ENCODE results near the gene FRMD8. TPM values are rescaled to one million over a fixed set of nuclear protein-coding genes. Genes with fewer than 3 reads are reported as not detected.
A peak's percentile ranks its signal among the peaks of the same experiment; 100 is the strongest.

FRMD8 gene
- polyA plus RNA-seq, 3 donors, result 33.7 to 41.2 (median 35.4) TPM

DNA sequence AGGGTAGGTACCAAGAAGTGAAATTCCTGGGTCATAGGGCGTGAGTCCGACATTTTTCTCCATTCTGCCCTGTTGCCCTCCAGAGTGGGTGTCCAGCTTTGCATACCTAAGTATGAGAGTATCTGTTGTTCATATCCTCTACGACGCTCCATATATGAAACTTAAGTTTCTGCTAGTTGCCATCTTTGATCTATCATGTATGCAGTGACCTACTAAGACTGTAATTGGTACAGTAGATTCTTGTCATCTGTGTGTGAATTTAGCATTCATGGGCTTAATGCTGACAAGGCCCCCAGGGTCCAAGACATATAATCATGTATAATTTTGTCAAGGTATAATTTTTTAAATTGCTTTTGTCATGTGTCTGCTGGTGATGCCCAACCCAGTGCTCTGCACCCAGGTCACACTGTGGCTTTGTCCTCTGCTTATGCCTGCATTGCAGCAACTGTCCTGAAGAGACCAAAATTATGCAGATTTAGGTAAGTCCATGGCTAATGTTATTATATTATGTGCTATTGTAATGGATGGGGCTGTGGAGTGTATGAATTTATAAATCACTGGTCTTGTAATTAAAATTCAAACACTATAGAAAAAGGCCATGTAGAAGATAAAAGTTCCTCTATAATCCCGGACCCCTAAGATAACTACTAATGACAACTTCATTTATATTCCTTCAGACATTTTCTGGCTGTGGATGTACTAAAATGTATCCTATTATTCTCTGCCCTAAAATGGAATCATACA lies 48.4 kb downstream of the FRMD8 start:
- H3K36me3 ChIP-seq (replicated peaks in 1 of 2; ENCODE audit: control insufficient read depth in 1 of 2, insufficient read depth in 2 of 2, low read length in 2 of 2), result peaks cover 51 to 75% of the 10 kb centered on the region in 2 donors

DNA sequence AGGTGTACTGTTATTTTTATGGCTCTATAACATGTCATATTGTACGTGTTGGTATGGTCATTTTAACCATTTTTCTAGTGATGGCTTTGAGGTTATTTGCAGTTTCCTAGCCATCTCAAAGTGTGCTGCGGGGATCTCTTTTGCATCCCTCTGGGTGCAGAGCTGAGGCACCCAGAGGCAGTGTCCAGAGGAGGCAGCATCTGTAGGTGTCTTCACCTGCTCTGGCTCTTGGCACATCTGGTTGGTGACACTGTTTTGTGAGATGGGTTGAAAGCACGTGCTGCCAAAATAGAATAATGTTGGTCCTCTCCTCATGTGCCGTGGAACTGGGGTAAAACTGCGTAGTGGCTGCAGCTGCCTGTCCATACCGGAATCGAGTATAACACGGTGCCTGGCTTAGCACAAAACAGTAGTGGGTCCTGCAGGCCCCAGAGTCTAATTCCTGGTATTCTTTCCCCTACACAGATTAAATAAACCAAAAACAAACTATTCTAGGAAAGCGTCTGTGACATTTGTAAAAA lies 49.0 kb downstream of the FRMD8 start:
- no peak overlapping the region for H3K9ac ChIP-seq (ENCODE audit: insufficient read depth, low read length, poor library complexity, severe bottlenecking)
- H3K4me1 ChIP-seq (ENCODE audit: control insufficient read depth in 1 of 2, insufficient read depth in 2 of 2, low read length in 2 of 2), result peaks cover 51 to 93% of the 10 kb centered on the region in 2 donors
- no peak for DNase-seq
- peaks cover 83 to 87% of the 10 kb centered on the region in 2 donors for H3K36me3 Mint-ChIP-seq
- H3K9me3 ChIP-seq (replicated peaks in 1 of 2; ENCODE audit: control insufficient read depth in 1 of 2, insufficient read depth in 1 of 2, low read length in 2 of 2), result no peaks in the 10 kb centered on the region
- WGBS (ENCODE audit: insufficient coverage), result 97% methylated on average over 4 of the region's 9 CpGs
- peak overlapping the region in 1 of 2 donors; percentile 62 for H3K4me3 Mint-ChIP-seq
- no peaks in the 10 kb centered on the region for H3K27me3 Mint-ChIP-seq (ENCODE audit: low read depth in 3 of 3)
- H4K20me1 ChIP-seq (ENCODE audit: insufficient read depth, low read length), result peaks cover 100% of the 10 kb centered on the region
- peak overlapping the region; percentile 6 to 35 for H3K27ac ChIP-seq (ENCODE audit: low read depth in 1 of 2, low read length in 2 of 2)
- H3K36me3 ChIP-seq (replicated peaks in 1 of 2; ENCODE audit: control insufficient read depth in 1 of 2, insufficient read depth in 2 of 2, low read length in 2 of 2), result peaks cover 51 to 75% of the 10 kb centered on the region in 2 donors
- TF ChIP-seq, protein P1, sequence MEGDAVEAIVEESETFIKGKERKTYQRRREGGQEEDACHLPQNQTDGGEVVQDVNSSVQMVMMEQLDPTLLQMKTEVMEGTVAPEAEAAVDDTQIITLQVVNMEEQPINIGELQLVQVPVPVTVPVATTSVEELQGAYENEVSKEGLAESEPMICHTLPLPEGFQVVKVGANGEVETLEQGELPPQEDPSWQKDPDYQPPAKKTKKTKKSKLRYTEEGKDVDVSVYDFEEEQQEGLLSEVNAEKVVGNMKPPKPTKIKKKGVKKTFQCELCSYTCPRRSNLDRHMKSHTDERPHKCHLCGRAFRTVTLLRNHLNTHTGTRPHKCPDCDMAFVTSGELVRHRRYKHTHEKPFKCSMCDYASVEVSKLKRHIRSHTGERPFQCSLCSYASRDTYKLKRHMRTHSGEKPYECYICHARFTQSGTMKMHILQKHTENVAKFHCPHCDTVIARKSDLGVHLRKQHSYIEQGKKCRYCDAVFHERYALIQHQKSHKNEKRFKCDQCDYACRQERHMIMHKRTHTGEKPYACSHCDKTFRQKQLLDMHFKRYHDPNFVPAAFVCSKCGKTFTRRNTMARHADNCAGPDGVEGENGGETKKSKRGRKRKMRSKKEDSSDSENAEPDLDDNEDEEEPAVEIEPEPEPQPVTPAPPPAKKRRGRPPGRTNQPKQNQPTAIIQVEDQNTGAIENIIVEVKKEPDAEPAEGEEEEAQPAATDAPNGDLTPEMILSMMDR (IDR thresholded peaks at IDR 0.05), result no peak
- H3K27ac Mint-ChIP-seq, result peak overlapping the region in 6 of 7 donors; percentile 15 to 74 (median 62)
- H3K27me3 ChIP-seq (ENCODE audit: control insufficient read depth in 2 of 2, insufficient read depth in 2 of 2, low read length in 2 of 2), result no peaks in the 10 kb centered on the region
- intact Hi-C loops (cut with micrococcal nuclease), result no loop called here
- H3K79me2 ChIP-seq (ENCODE audit: insufficient read depth, low read length), result peaks cover 93% of the 10 kb centered on the region
- H3K4me1 Mint-ChIP-seq, result peaks cover 88% of the 10 kb centered on the region
- peak overlapping the region; percentile 17 for H3K4me2 ChIP-seq (replicated peaks; ENCODE audit: extremely low read depth, low read length, poor library complexity, severe bottlenecking)
- no peak overlapping the region for H2AFZ ChIP-seq (ENCODE audit: insufficient read depth, low read depth, low read length, poor library complexity, severe bottlenecking)
- peak overlapping the region in 2 of 3 experiments; percentile 31 to 100 for H3K4me3 ChIP-seq (replicated peaks in 1 of 3; ENCODE audit: low read depth in 2 of 3, low read length in 3 of 3)
- no peaks in the 10 kb centered on the region for H3K9me3 Mint-ChIP-seq

More for the DNA sequence above, 48.4 kb downstream of the FRMD8 start:
- no peaks in the 10 kb centered on the region for H3K9me3 ChIP-seq (replicated peaks in 1 of 2; ENCODE audit: control insufficient read depth in 1 of 2, insufficient read depth in 1 of 2, low read length in 2 of 2)
- H2AFZ ChIP-seq (ENCODE audit: insufficient read depth, low read depth, low read length, poor library complexity, severe bottlenecking), result no peak overlapping the region
- no peaks in the 10 kb centered on the region for H3K9me3 Mint-ChIP-seq
- H3K27ac Mint-ChIP-seq, result peak overlapping the region in 3 of 7 donors; percentile 7 to 74 (median 30)
- no peak overlapping the region for H3K27ac ChIP-seq (ENCODE audit: low read depth in 1 of 2, low read length in 2 of 2)
- no peaks in the 10 kb centered on the region for H3K27me3 ChIP-seq (ENCODE audit: control insufficient read depth in 2 of 2, insufficient read depth in 2 of 2, low read length in 2 of 2)
- intact Hi-C loops (cut with micrococcal nuclease), result no loop called here
- 100% methylated on average over 2 of the region's 5 CpGs for WGBS (ENCODE audit: insufficient coverage)
- no peak overlapping the region for H3K9ac ChIP-seq (ENCODE audit: insufficient read depth, low read length, poor library complexity, severe bottlenecking)
- peak overlapping the region in 1 of 2 donors; percentile 62 for H3K4me3 Mint-ChIP-seq
- H3K79me2 ChIP-seq (ENCODE audit: insufficient read depth, low read length), result peaks cover 97% of the 10 kb centered on the region
- TF ChIP-seq, protein P1 (IDR thresholded peaks at IDR 0.05), result no peak
- H4K20me1 ChIP-seq (ENCODE audit: insufficient read depth, low read length), result peaks cover 100% of the 10 kb centered on the region
- H3K4me1 ChIP-seq (ENCODE audit: control insufficient read depth in 1 of 2, insufficient read depth in 2 of 2, low read length in 2 of 2), result peaks cover 51 to 93% of the 10 kb centered on the region in 2 donors
- H3K27me3 Mint-ChIP-seq (ENCODE audit: low read depth in 3 of 3), result peaks cover 0 to 2% (median 0%) of the 10 kb centered on the region in 3 donors
- H3K4me2 ChIP-seq (replicated peaks; ENCODE audit: extremely low read depth, low read length, poor library complexity, severe bottlenecking), result peak overlapping the region; percentile 17
- H3K4me3 ChIP-seq (replicated peaks in 1 of 3; ENCODE audit: low read depth in 2 of 3, low read length in 3 of 3), result peak overlapping the region in 2 of 3 experiments; percentile 31 to 100
- DNase-seq, result no peak
- H3K4me1 Mint-ChIP-seq, result peaks cover 88% of the 10 kb centered on the region
- peaks cover 84% of the 10 kb centered on the region in 2 donors for H3K36me3 Mint-ChIP-seq

Data from CD14-positive monocyte (primary cell).